HG02571 (cell line): ENCODE results near the gene LGALS7.

Experiments
- ATAC-seq: cut with Tn5 transposase; IDR thresholded peaks from one replicate; pipeline ENCODE4 v1.9.1; 2021; ENCODE audit warnings: mild to moderate bottlenecking, moderate library complexity; ENCODE audit not compliant: unreplicated experiment

LGALS7 gene

DNA sequence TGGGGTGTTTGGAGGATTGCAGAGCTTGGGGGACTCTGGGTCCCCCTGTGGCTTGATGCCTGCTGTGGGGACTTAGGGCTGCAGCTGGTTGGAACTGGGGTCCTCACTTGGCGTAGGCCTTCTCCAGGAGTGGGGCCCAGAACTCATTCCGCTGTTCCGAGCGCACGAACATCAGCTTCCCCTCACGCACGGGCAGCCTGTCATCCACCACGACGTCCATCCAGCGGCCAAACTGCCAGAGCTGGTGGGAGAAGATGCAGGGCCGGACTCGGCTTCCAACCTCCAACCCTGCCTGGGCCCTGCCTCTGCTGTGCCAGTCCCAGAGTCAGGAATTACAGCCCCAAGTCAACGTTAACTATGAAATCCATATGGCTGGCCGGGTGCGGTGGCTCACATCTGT lies 31.6 kb downstream of the LGALS7 start:
- no peak for ATAC-seq

- ATAC-seq: no peak
Measured at GRCh38 chr19:38740932-38741331, 32.4 kb downstream of the LGALS7 start.

- no peak for ATAC-seq
Measured at GRCh38 chr19:38740257-38740592, 33.1 kb downstream of the LGALS7 start.

DNA sequence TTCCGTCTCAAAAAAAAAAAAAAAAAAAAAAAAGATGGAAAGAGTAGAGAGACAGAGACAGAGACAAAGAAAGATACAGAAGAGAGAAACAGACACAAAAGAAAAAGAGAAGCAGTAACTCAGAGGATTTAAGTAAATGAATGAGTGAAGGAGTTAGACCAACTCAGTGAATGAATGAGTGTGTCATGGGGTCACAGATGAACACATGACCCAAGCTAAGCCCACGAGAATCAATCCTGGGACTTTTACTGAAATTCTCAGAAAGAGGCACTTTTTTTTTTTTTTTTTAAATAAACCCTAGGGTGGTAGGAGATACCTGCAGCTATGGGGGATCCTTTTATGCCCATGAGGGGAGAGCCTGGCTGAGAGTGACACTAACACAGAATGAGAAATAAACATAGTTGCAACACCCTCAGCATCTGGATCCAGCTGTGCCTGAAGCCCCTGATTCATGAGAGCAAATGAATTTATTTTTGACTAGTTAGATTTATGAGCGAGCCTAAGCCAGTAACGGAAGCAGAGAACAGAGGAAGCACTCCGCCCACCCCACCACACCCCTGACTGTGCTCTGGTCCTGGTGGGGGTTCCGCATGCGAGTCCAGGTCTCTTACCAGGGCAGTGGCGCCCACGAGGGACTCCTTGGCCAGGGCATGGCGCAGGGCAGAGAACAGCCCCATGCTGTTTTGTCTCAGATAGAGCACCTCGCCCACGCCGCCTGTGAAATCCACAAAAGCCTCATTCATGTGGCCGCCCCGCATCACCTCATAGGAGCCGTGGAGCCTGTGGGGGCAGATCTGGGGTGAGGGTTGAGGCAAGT lies 33.7 kb downstream of the LGALS7 start:
- no peak for ATAC-seq

DNA sequence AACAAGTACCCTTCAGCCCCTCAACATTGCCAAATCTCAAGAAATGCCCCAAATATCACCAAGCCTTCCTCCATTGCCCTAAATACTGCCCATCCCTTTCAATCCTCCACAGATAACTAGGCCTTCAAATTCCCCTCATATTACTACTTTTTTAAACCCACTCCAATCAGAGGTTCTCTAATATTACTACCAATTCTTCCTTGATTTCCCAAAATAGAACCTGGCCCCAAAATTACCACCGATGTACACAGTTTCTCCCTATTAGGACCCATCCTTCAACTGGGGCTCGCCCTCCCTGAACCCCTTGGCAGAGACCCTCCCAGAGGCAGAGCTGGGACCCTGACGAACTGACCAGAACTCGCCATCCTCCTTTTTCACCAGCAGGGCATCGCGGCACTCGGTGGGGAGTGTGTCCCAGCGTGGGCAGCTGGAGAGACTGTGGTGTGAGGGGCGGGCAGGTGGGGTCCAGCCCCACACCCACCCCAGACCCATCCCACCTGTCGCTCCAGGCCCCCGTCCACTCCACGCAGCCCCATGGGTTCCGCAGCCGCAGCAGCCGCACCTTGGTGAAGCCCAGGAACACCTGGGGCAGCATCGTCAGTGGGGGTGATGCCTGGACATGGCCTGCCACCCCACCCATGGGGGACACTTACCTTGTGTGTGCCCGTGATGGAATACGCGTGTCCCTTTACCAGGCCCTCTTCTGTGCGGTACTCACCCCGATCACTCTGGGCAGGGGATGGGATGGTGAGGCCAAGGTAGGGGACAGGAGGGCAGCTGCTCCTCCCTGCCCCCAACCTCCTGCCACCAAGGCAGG lies 35.2 kb downstream of the LGALS7 start:
- ATAC-seq: no peak

GRCh38 chr19:38737281-38737865 lies 35.9 kb downstream of the LGALS7 start:
- ATAC-seq: no peak

- ATAC-seq: no peak
Measured at GRCh38 chr19:38736413-38737280, 36.7 kb downstream of the LGALS7 start.

DNA sequence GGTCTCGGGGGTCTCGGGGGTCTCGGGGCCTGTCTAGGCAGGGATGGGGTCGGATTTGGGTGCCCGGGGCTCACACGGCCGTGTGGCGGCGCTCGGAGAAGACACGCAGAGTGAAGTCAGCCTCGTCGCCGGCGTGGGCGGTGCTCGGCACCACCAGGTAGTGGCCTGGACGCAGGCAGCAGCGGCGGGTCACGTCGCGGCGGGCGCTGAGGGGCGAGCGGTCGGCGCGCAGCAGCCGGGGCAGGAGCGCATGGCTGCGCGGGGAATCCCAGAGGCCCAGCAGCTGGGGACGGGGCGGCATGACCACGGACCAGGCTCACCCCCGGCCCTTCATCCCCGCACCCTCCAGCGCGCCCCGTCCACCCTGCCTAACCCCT lies 37.3 kb downstream of the LGALS7 start:
- ATAC-seq: no peak

DNA sequence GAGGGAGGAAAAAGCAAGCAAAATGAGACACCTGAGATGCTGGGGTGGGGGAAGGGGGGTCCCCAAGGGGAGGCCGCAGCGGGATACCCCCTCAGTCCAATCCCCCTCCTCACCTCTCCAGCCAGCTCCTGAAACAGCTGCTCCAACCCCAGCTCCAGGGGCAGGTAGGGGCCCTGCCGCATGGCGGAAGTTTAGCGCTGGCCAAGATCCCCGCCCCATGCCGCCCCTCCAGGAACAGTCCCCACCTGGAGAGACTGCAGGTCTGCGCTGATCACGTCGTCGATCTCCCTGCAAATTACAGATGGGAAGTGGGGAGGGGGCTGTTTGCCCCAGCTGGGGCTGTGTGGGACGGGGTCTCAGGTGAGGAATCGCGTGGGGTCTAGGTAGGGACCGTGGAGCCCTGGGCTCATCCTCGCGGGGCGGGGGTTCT lies 38.0 kb downstream of the LGALS7 start:
- ATAC-seq: no peak

GRCh38 chr19:38734426-38735256 lies 38.7 kb downstream of the LGALS7 start:
- no peak for ATAC-seq

- ATAC-seq: no peak
Measured at GRCh38 chr19:38734176-38734425, 39.2 kb downstream of the LGALS7 start.

- no peak for ATAC-seq
Measured at GRCh38 chr19:38733493-38734175, 39.7 kb downstream of the LGALS7 start.

GRCh38 chr19:38733241-38733492 lies 40.1 kb downstream of the LGALS7 start:
- no peak for ATAC-seq

GRCh38 chr19:38731654-38732301 lies 41.5 kb downstream of the LGALS7 start:
- ATAC-seq: no peak

DNA sequence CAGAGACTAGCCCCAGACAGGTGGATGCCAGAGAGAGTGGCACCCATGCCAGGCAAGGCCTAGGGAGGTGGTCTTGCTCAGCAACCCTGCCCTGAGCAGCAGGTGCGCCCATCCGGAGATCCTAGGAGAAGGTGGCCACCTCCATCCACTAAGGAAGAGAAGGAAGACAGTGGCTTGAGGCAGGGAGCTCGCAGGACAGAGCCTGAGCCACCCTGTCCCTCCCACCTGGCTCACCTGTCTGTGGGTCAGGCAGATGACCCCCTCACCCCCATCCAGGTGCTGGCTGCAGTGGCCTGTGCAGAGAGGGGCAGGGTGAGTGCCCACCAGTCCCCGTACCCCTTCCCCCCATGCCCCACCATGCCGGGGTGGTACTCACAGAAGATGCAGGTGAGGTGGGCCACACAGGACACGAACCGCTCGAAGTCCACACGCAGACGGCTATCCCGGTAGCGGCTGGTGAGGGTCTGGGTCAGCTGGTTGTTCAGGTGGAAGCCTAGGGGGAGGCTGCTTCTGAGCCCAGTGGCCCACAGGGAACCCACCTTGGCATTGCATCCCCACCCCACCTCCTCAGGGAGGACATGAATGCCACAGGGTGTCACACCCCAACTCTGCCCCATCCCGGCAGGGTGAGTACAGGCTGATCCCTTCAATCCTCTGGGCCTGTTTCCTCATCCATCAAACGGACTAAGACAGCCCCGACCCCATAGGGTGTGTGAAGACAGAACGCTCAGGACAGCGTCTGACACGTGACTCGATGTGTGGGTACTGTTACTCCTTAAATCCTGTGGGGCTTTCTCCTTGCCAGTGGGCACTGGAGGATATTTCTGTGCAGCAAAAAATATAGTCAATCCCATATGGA lies 42.4 kb downstream of the LGALS7 start:
- no peak for ATAC-seq

- ATAC-seq: no peak
Measured at GRCh38 chr19:38730470-38730730, 42.9 kb downstream of the LGALS7 start.

- no peak for ATAC-seq
Measured at GRCh38 chr19:38729653-38730469, 43.5 kb downstream of the LGALS7 start.
